SH-SY5Y (cell line): Measurements from ENCODE around the gene DDX51.

Source experiments
- GATA2 ChIP-seq: IDR thresholded peaks from 2 replicates; pipeline ENCODE4 v1.6.1; 2011; ENCODE audit warnings: mild to moderate bottlenecking, low read depth, low read length
- GATA3 ChIP-seq: IDR thresholded peaks from 2 replicates; pipeline ENCODE4 v1.6.1; 2011; ENCODE audit warnings: low read depth, mild to moderate bottlenecking, low read length, moderate library complexity

DDX51 gene

DNA sequence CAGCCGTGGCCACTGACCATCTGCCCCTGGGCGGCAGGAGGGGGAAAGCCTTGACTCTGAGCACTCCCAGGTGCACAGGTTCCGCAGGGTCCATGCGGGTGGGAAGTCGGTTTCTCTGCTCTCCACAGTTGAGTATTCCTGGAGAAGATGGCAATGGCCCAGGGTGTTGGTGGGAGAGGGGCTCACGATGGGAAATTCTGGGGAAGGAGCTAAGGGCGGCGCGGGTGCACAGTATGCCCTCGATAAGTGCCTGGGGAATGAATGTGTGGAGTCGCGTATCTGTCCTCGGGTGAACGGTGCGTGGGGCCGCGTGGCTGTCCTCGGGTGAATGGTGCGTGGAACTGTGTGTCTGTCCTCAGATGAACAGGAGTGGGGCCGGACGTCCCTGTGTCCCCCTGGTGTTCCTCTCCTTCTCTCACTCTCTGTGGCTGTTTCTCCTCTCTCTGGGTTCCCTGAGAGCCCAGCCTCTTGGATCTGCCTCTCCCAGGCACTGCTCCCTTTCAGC is 38.1 kb upstream of the DDX51 start:
- no peak for TF ChIP-seq GATA2
- TF ChIP-seq GATA3 = no peak

DNA sequence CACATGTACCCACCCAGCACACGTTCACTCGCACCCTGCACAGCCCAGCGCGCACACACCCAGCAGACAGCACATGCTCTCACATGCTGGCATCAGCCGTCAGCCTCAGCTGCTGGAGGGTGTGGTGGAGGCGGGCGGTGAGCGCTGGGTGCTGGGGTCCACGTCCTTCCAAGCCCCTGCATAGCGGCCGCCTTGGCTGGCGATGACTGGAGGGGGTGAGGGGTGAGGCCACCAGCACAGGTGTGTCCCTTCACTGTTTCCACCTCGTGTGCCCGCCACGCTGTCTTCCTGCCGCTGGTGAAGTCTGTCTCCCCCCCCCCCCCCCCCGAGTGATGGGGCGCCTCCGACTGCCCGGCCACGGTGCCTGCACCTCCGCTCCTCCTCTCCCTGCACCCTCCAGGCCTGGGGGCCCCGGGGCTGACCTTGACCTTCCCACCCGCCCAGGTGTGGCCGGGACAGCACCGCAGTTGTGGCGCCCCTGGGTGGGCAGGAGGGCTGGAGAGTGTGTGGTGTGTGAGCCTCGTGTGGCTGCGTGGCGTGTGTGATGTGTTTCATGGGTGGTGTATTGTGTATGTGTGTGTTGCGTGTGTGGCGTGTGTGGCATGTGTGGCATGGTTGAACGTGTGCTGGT is 37.6 kb upstream of the DDX51 start:
- TF ChIP-seq GATA2 = no peak
- no peak for TF ChIP-seq GATA3

DNA sequence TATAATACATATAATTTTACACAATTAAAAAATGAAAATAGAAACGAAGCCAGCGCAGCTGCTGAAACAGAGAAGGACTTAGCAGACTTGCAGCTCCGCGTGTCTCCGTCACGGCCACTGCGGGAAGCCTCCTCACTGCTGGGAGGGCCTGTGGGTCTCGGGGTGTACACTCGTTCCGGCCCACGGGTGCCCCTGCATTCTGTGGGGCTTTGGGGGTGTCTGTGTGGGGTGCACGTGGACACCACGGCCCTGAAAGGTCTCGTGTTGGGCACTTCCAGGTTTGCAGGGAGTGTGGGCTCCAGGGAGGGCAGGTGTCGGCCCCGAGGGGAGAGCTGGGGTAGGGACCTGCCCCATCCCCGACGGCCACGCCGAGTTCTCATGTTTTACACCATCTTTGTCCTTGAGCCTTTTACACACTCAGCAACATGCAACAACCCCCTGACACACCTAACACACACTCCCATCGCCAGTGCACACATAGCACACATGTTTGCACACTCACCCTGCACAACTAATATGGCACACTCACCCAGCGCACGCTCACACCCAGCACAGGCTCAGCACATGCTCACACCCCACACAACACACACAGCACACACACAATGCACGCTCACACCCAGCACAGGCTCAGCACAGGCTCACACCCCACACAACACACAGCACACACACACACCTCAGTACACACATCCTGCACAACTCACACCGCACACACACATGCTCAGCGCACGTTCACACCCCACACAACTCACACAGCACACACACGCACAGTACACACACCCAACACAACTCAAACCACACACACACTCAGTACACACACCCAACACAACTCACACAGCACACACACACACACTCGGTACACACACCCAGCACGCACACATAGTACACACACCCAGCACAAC is 36.8 kb upstream of the DDX51 start:
- TF ChIP-seq GATA2 (no peak), GATA3 (no peak)

DNA sequence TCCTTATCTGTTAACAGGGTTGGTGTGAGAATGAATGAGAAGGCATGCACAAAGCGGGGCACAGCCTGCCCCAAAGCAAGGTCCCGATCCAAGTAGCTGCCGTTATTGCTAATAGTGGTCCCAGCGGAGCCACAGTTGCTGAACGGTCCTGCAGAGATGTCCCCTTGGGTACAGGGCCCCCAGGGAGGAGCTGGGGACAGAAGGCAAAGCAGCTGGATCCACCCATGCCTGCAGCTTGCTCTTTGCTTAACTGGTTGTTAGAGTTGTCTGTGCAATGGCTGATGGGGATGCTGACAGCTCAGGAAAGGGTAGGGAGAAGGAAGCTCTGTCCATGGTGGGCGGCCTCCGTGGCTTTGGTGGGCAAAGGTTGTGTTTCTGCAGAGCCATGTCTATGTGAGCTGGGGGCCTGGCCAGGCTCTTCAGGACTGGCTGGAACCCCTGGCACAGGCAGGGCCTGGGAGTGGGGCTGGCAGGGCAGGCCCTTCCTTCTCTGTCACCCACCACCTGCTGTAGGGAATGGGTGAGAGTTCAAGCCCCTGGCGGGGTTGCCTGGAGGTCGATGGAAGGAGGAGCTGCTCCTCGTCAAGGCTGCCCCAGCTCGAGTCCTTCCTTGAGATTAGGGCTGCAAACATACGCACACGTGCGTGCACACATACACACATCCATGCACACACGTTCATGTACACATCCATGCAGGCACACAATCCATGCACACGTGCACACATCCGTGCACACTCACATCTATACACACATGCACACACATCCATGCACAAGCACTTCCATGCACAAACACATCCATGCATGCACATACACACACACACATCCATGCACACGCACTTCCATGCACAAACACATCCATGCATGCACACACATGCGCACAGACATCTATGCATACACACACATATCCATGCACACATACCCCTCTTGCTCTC is 35.6 kb upstream of the DDX51 start:
- no peak for TF ChIP-seq GATA3
- no peak for TF ChIP-seq GATA2

DNA sequence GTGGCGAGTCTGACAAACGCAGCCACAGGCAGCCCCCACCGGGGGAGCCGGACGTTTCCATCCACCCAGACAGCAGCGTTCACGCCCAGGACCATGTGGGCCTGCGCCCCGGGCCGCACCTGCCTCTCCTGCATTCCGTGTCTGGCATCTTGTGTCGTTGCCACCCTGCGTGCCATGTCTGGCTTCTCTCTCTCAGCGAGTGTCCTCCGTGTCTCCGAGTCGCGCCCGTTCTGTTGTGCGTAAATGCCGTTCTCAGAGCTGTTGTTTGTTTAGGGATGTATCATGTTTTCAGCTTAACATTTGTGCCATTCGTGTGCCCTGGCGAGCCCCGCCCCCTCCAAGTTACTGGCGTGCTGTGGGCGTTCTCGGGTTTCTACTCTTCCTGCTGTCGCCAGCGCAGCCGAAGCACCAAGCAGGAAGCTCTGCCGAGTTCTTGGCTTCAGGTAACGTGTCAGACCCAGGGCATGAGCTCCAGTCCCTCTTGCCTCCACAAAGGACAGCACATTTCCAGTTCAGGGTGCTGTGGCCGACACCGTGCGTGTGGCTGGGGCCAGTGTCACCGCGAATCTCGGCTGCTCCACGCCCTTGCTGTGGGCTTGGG is 34.8 kb upstream of the DDX51 start:
- TF ChIP-seq GATA2 (no peak), GATA3 (no peak)

DNA sequence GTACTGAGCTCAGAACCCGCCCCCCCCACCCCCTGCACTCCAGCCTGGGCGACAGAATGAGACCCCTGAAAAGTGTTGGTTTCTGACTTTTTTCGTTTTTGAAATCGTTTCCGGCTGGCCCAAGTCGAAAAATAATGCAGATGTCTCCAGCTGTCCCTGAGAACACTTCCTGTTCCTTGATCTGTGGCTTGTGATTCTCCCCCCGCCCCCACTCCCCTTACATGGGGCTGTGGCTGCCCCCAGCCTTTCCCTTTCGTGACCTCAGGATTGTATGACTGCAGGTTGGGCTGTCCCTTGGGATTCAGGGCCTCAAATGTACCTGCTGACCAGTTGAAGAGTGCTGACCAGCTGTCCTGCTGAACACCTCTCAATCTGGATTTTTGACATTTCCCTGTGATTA is 34.2 kb upstream of the DDX51 start:
- TF ChIP-seq GATA2 (no peak), GATA3 (no peak)

DNA sequence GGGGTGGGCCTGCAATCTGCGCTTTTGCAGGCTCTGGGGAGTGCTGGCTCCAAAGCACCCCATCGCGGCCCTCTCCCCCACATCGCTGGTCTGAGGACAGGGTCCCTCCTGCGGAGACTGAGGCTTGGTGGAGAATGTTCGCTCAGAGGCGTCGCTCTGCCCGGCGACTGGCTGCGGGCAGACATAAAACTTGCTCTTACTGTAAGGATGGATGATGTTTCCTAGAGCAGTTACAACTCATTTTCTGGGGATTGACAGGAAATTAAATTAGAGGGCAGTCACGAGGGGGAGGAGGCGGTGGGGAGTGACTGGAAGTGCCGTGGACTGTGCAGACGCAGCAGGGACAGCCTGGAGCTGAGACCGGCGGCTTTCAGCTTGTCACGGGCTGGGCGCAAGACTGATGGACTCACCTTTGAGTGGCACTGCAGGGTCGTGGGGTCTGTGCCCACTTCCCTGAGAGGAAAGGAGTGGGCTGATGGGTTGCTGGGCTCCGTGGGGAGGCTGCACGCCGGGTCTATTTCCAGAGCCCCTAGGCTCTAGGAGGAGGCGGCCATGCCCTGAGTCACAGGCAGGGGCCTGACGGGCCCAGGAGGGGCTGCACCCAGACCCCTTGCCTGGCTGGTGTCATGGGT is 32.9 kb upstream of the DDX51 start:
- TF ChIP-seq GATA2 (no peak), GATA3 (no peak)

DNA sequence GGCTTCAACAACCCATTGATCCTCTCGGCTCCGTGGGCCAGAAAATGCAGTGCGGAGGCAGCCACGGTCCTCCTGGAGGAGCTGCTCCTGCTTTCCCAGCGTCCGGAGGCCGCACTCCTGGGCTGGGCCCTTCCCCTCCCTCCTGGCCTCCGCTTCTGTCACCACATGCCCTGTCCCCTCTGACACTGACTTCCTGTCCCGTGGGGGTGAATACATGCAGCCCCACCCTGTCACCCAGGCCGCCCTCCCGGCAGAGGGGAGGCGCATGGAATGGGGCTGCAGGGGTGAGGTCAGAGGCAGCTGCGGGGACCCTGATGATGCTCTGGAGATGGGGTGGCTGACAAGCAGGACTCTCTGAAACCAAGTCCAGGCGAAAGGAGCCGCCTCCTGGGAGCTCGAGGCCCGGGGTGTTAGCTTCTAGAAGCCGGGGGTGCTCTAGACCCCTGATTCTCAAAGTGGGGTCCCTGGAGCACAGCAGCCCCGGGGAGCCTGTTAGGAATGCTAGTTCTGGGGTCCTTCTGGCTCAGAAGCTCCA is 32.3 kb upstream of the DDX51 start:
- no peak for TF ChIP-seq GATA2
- TF ChIP-seq GATA3 = no peak

DNA sequence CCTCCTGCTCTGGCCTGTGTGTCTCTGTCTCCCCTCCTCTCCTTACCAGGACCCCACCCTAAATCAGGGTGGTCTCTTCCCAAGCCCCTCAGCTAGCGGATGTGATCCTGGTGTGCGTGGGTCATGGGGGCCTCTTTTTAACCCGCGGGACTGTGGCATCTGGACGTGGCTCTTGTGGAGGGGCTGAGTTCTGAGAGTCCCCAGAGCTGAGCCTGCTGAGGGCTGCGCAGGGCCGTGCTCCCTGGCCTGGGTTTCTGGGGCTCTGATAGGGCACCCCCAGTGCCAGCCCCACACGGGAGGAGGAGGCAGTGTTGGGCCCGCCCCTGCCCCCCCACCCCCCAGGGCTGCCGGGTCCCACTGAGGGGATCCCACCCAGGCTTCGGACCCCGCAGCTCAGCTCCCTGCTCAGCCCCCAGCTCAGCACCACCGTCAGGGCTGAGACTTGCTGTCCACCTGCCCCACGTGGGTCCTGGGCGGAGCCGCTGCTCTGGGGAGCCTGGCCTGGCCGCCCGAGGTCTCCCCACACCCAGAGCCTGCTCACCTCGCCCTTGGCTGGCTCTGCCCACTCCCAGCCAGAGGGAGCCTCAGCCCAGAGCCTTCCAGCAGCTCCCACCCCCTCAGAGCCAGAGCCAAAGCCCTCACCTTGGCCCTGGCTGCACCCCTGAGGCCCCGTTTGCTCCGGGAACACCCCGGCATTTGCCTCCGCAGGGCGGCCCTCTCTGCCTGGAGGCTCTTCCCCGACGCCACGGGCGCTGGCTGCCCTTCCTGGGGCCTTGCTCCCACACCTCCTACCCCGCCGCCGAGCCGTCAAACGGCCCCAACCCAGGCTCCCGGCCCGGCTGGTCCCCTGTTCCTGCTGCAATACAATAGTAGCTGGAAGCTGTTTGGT is 31.6 kb upstream of the DDX51 start:
- no peak for TF ChIP-seq GATA2
- no peak for TF ChIP-seq GATA3

DNA sequence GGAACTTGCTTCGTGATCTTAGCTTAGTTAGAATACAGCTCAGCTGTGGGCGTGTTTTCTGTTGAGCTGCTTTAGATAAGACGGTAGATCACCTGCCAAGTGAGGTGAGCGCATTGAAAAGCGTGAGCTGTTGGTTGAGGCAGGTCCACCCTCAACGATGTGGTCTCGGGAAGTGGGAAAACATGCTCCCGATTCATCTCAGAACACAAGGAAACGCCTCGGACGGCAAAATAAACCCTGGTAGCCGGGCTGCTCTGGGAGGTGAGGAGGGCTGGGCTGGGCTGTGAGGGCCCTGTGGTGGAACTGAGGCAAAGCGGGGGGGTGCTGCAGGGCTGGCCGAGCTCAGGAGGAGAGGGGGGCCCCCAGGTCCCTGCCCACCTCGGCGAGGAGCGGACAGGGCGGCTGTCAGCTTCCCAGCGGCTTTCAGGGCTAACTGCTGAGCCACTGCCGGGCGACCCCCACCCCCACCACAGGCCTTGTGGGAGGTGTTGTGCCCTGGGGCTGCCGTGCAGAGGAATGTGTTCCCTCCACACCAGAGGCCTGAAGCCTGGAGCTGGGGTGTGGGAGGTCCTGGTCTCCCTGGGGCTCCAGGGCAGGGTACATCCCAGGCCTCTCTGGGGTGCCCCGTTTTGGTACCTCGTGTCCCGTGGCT is 30.8 kb upstream of the DDX51 start:
- TF ChIP-seq GATA2 (no peak), GATA3 (no peak)

DNA sequence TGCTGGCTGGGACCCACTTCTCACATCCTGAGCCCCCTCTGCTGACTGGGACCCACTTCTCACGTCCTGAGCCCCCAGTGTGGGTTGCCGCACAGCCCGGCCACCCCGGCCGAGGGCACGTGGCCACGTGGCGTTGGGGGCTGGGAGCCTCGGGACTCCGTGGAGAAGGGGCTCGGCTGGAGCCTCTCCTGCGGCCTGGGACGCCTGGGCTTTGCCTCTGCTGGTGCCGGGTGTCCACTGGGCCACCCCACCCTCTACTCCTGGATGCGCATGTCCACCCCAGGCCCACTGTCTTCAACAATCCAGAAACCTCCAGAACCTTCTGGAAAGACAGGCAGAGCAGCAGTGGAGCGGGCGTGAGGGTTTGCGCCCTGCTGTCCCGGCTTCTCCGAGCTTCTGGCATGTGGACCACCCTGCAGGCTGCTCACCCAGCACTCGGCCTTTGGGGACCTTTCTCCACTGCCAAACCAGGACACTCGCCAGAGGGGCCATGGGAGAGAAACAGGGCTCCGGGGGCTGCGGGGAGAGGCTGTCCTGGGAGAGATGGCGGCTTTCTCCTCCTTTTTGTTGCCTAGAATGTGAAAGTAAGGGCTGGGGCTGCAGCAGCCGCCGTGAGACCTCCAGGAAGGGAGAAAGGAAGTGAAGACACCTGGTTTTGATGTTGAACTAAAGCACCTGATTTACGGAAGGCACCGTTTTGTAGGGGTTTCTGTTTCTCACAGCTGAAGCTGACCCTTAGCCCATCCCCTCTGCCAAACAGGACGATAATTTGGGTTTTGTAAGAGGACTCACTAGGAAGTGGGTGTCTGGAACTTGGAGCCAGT is 30.1 kb upstream of the DDX51 start:
- TF ChIP-seq GATA3 (no peak), GATA2 (no peak)
